CD14-positive monocyte (primary cell): ENCODE results near the gene HIF1A. TPM values are rescaled to one million over a fixed set of nuclear protein-coding genes. Genes with fewer than 3 reads are reported as not detected.

Experiments
- DNase-seq, 3 donors: peaks; one replicate each; pipeline ENCODE4 v3.0.0-alpha.2; 2011 to 2022
- H2AFZ ChIP-seq: 2 replicates; pipeline ENCODE4 v1.6.0; 2012; ENCODE audit warnings: mild to moderate bottlenecking, low read depth, low read length, inconsistent platforms; ENCODE audit not compliant: insufficient read depth, poor library complexity, severe bottlenecking
- H3K27ac ChIP-seq, 2 donors: 1 replicate in 1 of 2; 2 replicates in 1 of 2; pipeline ENCODE4 v1.5.1; 2012 to 2013; ENCODE audit warnings: low read length in 2 of 2, control low read depth in 1 of 2, inconsistent platforms in 1 of 2, low read depth in 1 of 2, mild to moderate bottlenecking in 1 of 2
- H3K27me3 ChIP-seq, 2 donors: one replicate each; pipeline versions ENCODE4 v1.6.0 to v1.6.1; 2011 to 2013; ENCODE audit warnings: low read length in 2 of 2; ENCODE audit not compliant: control insufficient read depth in 2 of 2, insufficient read depth in 2 of 2
- H3K36me3 ChIP-seq, 2 donors: replicated peaks in 1 of 2; 1 replicate in 1 of 2; 2 replicates in 1 of 2; pipeline versions ENCODE4 v1.5.1 to v1.6.1; 2012 to 2013; ENCODE audit warnings: low read length in 2 of 2, control low read depth in 1 of 2, inconsistent platforms in 1 of 2, mild to moderate bottlenecking in 1 of 2; ENCODE audit not compliant: insufficient read depth in 2 of 2, control insufficient read depth in 1 of 2
- H3K4me1 ChIP-seq, 2 donors: 1 replicate in 1 of 2; 2 replicates in 1 of 2; pipeline versions ENCODE4 v1.5.1 to v1.6.1; 2012 to 2013; ENCODE audit warnings: low read length in 2 of 2, control low read depth in 1 of 2, inconsistent platforms in 1 of 2, mild to moderate bottlenecking in 1 of 2, moderate library complexity in 1 of 2; ENCODE audit not compliant: insufficient read depth in 2 of 2, control insufficient read depth in 1 of 2
- H3K4me2 ChIP-seq: replicated peaks from 2 replicates; pipeline ENCODE3; 2012; ENCODE audit warnings: low read length, moderate library complexity, mild to moderate bottlenecking; ENCODE audit not compliant: poor library complexity, severe bottlenecking; ENCODE audit errors: extremely low read depth
- H3K4me3 ChIP-seq, 3 experiments: fragments of 200-600 bp in 1 of 3; sonication (generic) in 1 of 3; replicated peaks in 1 of 3; 1 replicate in 2 of 3; 2 replicates in 1 of 3; pipeline ENCODE4 v1.5.1; 2011 to 2013; ENCODE audit warnings: low read length in 3 of 3, mild to moderate bottlenecking in 3 of 3, control low read depth in 2 of 3, low read depth in 2 of 3, inconsistent platforms in 1 of 3, moderate library complexity in 1 of 3
- H3K79me2 ChIP-seq: 2 replicates; pipeline ENCODE4 v1.6.0; 2012; ENCODE audit warnings: mild to moderate bottlenecking, control low read depth, inconsistent platforms, low read length, moderate library complexity; ENCODE audit not compliant: insufficient read depth
- H3K9ac ChIP-seq: 2 replicates; pipeline ENCODE4 v1.6.0; 2017; ENCODE audit warnings: low read length, mild to moderate bottlenecking; ENCODE audit not compliant: insufficient read depth, poor library complexity, severe bottlenecking
- H3K9me3 ChIP-seq, 2 donors: replicated peaks in 1 of 2; 1 replicate in 1 of 2; 2 replicates in 1 of 2; pipeline versions ENCODE4 v1.5.1 to v1.6.1; 2012 to 2013; ENCODE audit warnings: low read length in 2 of 2, control low read depth in 1 of 2; ENCODE audit not compliant: control insufficient read depth in 1 of 2, insufficient read depth in 1 of 2
- H4K20me1 ChIP-seq: 2 replicates; pipeline ENCODE4 v1.6.0; 2012; ENCODE audit warnings: mild to moderate bottlenecking, low read length, control low read depth, moderate library complexity; ENCODE audit not compliant: insufficient read depth
- H3K27ac Mint-ChIP-seq, 7 donors: one replicate each; pipeline ENCODE4 v1.8.0; 2020; ENCODE audit warnings: mild to moderate bottlenecking in 7 of 7, mixed read lengths in 7 of 7, moderate library complexity in 6 of 7, inconsistent platforms in 2 of 7
- H3K27me3 Mint-ChIP-seq, 3 donors: one replicate each; pipeline ENCODE4 v1.8.0; 2021 to 2022; ENCODE audit warnings: low read depth in 3 of 3, mild to moderate bottlenecking in 3 of 3, mixed read lengths in 3 of 3, moderate library complexity in 3 of 3, inconsistent platforms in 1 of 3
- H3K36me3 Mint-ChIP-seq, 2 donors: one replicate each; pipeline ENCODE4 v1.8.0; 2020; ENCODE audit warnings: mixed read lengths in 2 of 2, inconsistent platforms in 1 of 2, mild to moderate bottlenecking in 1 of 2
- H3K4me1 Mint-ChIP-seq: one replicate; pipeline ENCODE4 v1.8.0; 2020; ENCODE audit warnings: mild to moderate bottlenecking, mixed read lengths
- H3K4me3 Mint-ChIP-seq, 2 donors: one replicate each; pipeline ENCODE4 v1.8.0; 2020; ENCODE audit warnings: mild to moderate bottlenecking in 2 of 2, mixed read lengths in 2 of 2, moderate library complexity in 1 of 2
- H3K9me3 Mint-ChIP-seq, 7 donors: one replicate each; pipeline ENCODE4 v1.8.0; 2020 to 2022; ENCODE audit warnings: mixed read lengths in 7 of 7, mild to moderate bottlenecking in 6 of 7, moderate library complexity in 6 of 7, inconsistent platforms in 2 of 7
- CTCF ChIP-seq: fragments of 200-600 bp; IDR thresholded peaks from one replicate; pipeline ENCODE4 v1.8.0; 2022; ENCODE audit warnings: antibody characterized with exemption, mild to moderate bottlenecking
- WGBS: methylation state at CpG from one replicate; pipeline ENCODE4 v1.1.5; 2013; ENCODE audit warnings: missing lambda C conversion rate; ENCODE audit not compliant: insufficient coverage; 5-methylcytosine and 5-hydroxymethylcytosine counted together
- intact Hi-C, 2 donors: fragments of 100-400 bp; cut with micrococcal nuclease; formaldehyde crosslinking; loops; one replicate each; pipeline versions ENCODE4 v1.15.0 to v1.15.1; 2023
- polyA plus RNA-seq, 3 donors: library from polyadenylated mRNA; depleted of rRNA in 1 of 3; unstranded in 2 of 3; stranded (reverse) in 1 of 3; fragments of 300-500 nt in 2 of 3; fragments of >200 nt in 1 of 3; fragmentation: Illumina TruSeq in 2 of 3; gene quantifications; 1 replicate in 2 of 3; 2 replicates in 1 of 3; pipeline ENCODE4 v1.2.3, GENCODE V29; 2012 to 2021

The HIF1A gene
- polyA plus RNA-seq, 3 donors = 79.0 to 137 (median 137) TPM

DNA sequence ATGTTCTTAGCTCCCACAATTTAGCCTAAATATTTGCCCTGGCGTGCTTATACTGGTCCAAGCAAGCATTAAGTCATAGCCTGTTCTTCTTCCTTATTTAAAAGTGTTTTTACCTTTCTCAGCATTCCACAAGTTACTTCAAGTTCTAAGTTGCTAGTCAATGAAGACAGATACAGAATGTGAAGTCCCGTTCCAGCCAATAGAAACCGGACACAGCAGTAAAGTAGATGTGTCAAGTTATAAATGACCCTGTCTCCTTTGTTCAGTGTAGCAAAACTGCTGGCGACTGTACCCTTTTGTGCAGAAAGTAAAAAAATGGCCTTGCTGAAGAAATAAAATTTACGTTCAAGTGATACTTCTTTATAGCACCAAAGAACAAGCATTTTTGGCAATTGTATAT, 70.8 kb downstream of the HIF1A start:
- Histone ChIP-seq H3K9ac (no peak overlapping the region), H3K9me3 (no peaks in the 10 kb centered on the region), H3K4me1 (peaks cover 15 to 22% of the 10 kb centered on the region in 2 donors), H3K4me2 (no peak overlapping the region), H3K27ac (no peak overlapping the region), H3K27me3 (no peaks in the 10 kb centered on the region), H3K4me3 (no peak overlapping the region), H3K36me3 (peaks cover 26 to 33% of the 10 kb centered on the region in 2 donors), H2AFZ (no peak overlapping the region), H4K20me1 (no peaks in the 10 kb centered on the region), H3K79me2 (peaks cover 25% of the 10 kb centered on the region)
- WGBS = no CpG with 5 or more reads among the region's 5 CpGs
- Mint-ChIP-seq H3K27me3 (no peaks in the 10 kb centered on the region), H3K4me1 (peaks cover 20% of the 10 kb centered on the region), H3K36me3 (peaks cover 34 to 39% of the 10 kb centered on the region in 2 donors), H3K9me3 (no peaks in the 10 kb centered on the region), H3K27ac (no peak overlapping the region), H3K4me3 (no peak overlapping the region)
- intact Hi-C loops = no loop called here
- no peak for DNase-seq
- no peak for TF ChIP-seq CTCF

DNA sequence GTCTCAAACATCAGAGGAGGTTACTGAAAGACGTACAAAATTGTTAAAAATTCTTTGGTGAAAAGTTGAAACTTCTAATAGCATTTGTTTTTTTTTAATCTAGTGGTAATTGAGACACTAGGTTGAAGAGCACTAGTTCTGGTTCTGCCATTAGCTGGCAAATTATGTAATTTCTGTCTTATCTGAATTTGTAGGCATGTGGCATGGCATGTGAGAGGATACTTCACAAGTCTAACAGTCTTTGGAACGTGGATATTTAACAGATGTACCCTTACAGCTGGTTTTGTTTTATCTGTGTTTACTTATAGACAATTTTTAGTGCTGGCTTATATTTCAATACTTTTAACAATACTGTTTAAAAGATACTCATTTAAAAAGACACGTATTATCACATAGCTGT, 72.9 kb downstream of the HIF1A start:
- Histone ChIP-seq H3K4me1 (peaks cover 3 to 8% of the 10 kb centered on the region in 2 donors), H2AFZ (no peak overlapping the region), H3K9me3 (no peaks in the 10 kb centered on the region), H3K36me3 (peaks cover 29 to 54% of the 10 kb centered on the region in 2 donors), H4K20me1 (no peaks in the 10 kb centered on the region), H3K27me3 (no peaks in the 10 kb centered on the region), H3K9ac (no peak overlapping the region), H3K27ac (no peak overlapping the region), H3K79me2 (peaks cover 16% of the 10 kb centered on the region), H3K4me3 (no peak overlapping the region), H3K4me2 (no peak overlapping the region)
- H3K27me3 Mint-ChIP-seq = no peaks in the 10 kb centered on the region
- H3K27ac Mint-ChIP-seq = no peak overlapping the region
- no peak overlapping the region for H3K4me3 Mint-ChIP-seq
- no peaks in the 10 kb centered on the region for H3K9me3 Mint-ChIP-seq
- no peak for DNase-seq
- WGBS = 100% methylated on average over 1 of the region's 3 CpGs
- no peak for TF ChIP-seq CTCF
- peaks cover 46 to 55% of the 10 kb centered on the region in 2 donors for H3K36me3 Mint-ChIP-seq
- peaks cover 7% of the 10 kb centered on the region for H3K4me1 Mint-ChIP-seq
- intact Hi-C loops = no loop called here
